ENCODE measurements around the gene ATP1A1.

ATP1A1 gene

DNA sequence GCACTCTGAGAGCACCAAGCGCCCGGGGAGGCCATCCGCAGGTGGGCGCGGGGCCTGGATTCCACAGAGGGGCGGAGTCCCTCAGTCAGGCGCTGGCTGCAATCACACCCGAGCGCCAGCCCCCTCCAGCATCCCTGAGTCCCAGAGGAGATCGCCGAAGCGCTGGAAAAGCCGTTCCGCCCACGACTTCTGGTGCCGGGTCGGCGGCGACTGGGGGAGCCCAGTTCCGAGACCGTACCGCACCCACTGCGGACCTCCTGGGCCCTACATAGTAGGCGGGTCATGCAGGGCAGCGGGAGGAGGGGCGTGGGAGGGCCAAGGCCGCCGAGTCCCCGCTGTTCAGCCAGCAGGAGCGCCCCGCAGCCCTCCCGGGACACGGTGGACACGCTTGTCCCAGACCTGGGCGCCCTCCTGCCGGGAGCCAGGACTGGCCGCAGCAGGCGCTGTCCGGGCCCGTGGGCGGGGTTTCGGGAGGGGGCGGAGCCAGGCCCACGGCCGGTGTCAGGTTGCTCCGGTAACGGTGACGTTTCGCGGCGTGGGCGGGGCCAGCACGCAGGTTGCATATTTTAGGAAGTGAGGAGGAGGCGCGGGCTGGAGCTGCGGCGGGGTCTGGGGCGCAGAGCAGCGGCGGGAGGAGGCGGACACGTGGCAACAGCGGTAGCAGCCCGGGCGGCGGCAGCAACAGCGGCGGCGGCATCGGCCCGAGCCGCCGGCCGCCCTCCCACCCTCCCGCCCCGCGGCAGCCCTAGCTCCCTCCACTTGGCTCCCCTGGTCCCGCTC lies at the start of gene ATP1A1:
Gene ATP1A1, plus strand, starts transcription at position 594 of the 780 bp plus-strand sequence. CDS start 268 bp downstream, outside the sequence.
- peak; percentile 92 for DNase-seq

- no peak for DNase-seq
Measured at GRCh38 chr1:116323491-116323890, 49.6 kb upstream of the ATP1A1 start.

DNA sequence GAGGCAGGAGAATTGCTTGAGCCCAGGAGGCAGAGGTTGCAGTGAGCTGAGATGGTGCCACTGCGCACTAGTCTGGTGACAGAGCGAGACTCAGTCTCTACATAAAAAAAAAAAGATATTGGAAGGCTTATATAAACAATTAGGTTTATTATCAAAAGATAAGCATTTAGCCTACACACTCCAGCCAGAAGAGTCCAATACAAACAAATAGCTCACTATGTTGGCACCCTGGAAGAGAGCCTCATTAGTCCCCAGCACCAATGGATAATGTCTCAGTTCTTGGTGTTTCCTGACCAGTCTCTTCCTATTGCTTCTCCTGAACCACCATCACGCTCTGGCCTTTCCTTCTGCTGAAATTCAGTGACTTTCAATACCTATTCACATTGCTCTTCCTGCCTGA lies 48.6 kb upstream of the ATP1A1 start:
- DNase-seq = no peak

DNA sequence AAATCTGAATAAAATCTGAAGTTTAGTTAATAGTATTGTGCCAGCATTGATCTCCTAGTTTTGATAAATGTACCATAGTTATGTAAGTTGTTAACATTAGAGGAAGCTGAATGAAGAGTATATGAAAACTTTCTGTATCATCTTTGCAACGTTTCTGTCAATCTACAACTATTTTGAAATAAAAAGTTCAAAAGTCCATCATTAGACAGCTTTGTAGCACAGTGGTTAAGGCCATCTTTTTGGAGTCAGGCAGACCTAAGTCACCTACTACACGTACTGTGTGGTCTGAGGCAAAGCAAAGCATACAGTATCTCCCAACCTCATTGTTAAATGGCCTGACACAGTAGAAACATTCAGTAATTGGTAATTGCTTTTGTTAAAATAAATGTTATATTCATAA lies 47.9 kb upstream of the ATP1A1 start:
- DNase-seq = no peak

- no peak for DNase-seq
Measured at GRCh38 chr1:116325922-116326321, 47.1 kb upstream of the ATP1A1 start.

GRCh38 chr1:116326486-116326885 lies 46.6 kb upstream of the ATP1A1 start:
- DNase-seq = no peak

- no peak for DNase-seq
Measured at GRCh38 chr1:116328671-116329070, 44.4 kb upstream of the ATP1A1 start.

DNA sequence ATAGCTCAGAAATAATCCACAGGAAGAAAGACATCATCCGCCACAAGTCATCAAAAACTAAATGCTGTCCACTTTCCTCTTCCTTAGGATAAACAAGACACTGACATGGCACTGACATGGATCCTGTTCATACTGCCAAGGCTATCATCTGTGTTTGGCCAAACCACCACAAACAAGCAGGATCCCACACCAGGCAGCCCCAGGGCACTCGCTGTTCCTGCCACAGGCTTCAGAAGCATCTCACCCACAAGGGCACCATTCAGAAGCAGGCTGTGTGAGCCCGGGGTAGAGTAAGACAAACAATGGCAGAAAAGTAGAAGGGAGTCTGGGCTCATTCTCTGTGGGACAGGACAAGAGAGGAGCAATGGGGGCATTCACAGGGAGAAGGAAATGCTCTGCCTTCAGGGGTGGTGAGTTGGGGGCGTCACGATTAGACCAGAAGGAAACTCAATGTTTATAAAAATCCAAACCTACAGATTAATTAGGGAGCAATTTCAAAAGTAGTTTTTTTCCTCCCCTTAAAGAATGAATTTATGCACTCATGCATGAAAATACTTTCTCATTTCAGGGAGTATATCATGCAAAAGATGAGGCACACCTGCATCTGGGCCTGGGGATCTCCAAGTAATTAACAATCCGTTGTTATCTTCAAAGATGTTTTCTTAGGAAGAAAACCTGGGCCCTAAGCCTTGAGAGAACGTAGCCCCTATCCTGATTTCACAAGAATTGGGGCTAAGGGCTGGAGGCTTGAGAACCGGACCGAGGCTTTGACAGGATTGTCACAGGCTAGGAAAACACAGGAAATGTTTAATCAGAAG lies 43.3 kb upstream of the ATP1A1 start:
- no peak for DNase-seq

DNA sequence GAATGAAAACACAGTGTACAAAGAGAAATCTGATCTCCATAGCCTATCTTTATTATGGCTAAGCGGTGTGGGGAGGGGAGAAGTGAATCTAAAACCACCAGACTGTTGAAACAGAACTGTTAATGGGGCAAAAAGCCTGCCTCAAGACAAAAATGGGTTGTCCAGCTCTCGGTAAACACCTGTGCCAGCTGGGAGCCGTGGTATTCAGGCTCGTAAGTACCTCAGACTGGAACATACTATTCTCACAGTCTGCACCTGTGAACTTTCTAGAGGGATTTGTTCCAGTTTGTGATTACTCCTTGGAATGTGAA lies 42.7 kb upstream of the ATP1A1 start:
- DNase-seq = no peak

- DNase-seq = peak; percentile 69
Measured at GRCh38 chr1:116330846-116331245, 42.2 kb upstream of the ATP1A1 start.

GRCh38 chr1:116331523-116331922 lies 41.5 kb upstream of the ATP1A1 start:
- no peak for DNase-seq

DNA sequence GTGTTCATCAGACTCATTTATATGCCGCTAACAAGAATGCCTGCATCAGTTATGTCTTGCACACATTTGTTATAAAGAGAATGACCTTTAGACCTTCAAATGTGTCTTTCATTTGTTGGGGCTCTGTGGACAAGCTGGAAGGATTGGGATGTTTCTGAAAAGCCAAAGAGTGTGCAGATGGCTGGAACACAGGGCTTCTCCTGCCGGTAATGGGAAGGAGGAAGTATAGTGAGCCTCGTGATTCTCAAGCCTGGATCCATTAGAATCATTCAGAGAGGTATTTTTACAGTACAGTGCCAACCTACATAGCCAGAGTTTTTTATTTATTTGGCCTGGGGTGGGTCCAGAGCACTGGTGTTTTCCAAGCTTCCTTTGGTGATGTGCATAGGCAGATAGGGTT lies 40.6 kb upstream of the ATP1A1 start:
- no peak for DNase-seq

GRCh38 chr1:116333171-116334014 lies 39.7 kb upstream of the ATP1A1 start:
- no peak for DNase-seq

DNA sequence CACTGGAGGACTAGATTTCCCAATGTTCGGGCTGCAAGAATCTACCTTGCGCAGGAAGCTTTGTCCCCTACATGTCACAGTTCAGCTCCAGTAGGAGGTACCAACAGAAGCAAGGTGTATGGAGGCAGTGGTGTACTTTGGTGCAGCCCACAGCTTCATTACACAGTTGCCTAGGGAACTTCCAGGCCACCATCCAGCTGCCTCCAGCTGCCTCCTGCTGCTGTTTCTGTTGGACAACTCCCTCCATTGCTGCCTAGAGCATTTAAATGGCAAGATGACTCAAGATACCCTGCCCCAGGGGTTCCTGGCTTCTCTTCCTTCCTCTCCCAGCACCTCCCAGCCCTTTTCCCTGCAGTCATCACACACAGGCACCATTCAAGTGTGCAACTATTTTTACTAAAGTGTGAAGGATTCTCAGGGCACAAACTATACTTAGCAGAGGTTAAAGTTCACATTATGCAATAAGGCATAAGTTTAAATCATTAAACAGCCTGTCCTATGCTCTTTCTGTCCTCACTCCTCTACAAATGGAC lies 39.0 kb upstream of the ATP1A1 start:
- DNase-seq = no peak

DNA sequence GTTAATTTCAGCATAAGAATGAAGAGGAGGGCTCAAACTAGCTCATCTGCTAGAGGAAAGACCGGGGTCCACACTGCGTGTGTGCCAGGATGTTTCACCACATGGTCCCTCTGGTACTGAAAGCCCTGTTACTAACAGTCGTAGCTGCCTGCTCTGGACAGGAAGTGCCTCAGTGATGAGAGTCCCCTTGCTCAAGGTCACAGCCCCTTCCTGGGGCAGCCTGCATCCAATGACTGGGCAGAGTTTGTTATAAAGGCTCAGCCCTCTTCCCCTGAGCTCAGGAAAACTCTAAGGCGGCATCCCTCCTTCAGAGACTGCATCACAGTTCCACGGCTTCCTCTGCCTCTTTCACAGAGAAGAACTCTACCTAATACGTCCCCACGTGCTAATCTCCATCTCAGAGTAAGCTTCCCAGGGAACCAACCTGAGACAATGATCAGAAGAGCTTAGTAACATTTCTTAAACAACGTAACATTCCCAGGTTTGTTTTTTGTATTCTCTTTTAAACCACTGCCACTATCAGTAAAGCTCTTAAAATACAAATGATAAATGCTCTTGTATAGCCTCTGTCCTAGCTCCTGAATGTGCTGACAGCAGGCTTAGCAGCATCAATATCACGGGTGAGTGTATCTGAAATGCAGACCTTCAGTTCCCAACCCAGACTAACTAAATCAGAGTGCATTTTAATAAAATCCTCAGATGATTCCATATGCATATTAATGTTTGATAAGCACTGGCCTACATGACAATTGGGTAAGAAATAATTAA lies 38.0 kb upstream of the ATP1A1 start:
- no peak for DNase-seq

DNA sequence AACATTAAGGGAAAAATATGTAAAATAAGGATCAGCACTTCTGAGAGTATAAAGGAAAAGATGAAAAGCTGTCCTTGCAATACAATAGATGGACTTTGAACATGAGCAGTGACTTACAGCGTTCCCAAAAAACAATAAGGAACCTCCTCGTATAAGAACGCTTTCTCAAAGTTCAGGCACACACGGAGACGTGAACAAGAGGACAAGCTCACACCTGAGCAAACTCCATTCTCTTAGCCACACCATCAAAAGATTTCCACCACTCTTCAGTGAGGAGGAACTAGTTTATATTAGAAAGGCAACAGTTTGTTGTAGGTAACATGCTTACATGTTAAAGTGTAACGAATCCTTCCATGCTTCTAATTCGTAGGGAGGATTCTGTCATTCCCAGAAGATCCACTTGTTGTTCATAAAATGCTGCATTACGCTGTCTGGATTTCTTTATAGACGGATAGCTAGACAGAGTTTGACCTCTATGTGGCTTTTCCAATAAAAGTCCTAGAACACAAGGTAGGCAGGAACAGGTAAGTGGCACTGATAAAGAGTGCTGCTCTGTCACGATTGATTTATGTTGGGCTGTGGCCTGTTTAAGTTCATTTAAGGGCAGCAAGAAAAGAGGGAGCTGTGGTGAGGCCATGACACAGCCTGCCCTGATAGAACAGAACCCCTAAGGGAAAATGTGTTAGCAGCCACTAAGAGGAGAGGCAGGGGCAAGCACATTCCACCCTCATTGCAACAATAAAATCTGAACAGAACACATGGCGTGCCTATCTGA lies 37.0 kb upstream of the ATP1A1 start:
- no peak for DNase-seq

GRCh38 chr1:116337398-116337797 lies 35.6 kb upstream of the ATP1A1 start:
- DNase-seq = no peak

- DNase-seq = no peak
Measured at GRCh38 chr1:116338400-116338799, 34.6 kb upstream of the ATP1A1 start.

- DNase-seq = no peak
Measured at GRCh38 chr1:116340506-116341231, 32.4 kb upstream of the ATP1A1 start.

DNA sequence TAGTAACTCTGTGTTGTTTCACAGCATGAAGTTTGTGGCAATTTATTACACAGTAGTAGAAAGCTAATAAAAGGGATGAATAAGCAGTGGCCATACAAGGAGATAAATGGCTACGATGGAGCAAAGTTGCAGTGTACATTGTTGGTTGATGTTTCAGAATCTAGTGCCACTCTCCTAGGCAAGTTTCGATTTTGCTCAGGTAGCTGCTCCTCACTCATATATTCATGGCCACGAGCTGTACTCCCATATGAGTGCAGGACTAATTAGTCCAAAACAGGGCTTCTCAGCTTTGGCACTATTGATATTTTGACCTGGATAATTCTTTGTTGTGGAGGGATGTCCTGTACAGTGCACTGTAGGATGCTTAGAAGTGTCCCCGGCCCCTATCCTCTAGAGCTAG lies 30.0 kb upstream of the ATP1A1 start:
- no peak for DNase-seq

GRCh38 chr1:116345011-116345410 lies 28.0 kb upstream of the ATP1A1 start:
- no peak for DNase-seq
